Measurements from ENCODE around the gene HMCN1.

DNA sequence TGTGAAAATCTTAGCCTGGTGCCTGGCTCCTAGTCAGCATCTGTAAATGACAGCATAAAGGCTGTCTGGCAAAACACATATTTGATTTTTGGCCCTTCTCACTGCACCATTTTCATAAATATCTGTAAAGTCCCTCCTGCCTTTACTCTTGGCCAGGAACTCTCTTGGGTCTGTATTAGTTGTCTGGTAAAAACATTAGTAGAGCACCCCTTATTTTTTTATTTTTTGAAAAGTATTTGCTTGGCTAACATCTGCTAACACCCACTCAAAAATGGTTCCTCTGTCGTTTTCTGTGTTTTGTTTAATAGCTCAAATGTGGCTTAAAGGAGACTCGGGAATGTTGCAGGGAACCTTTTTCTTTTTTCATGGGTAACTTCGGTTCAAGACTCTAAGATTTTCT lies 293.4 kb downstream of the HMCN1 start:
- TF ChIP-seq CTCF (conservative IDR thresholded peaks at IDR 0.05 in 1 of 2, IDR thresholded peaks at IDR 0.05 in 1 of 2; ENCODE audit: low read depth in 1 of 2, low read length in 2 of 2), result no peak
- no peak for TF ChIP-seq EZH2 (IDR thresholded peaks at IDR 0.05; ENCODE audit: low read length, missing control alignments)
